RCC 7860 (cell line): Measurements from ENCODE around the gene LYSMD2.

ENCODE experiments used
- DNase-seq: peaks from one replicate; pipeline ENCODE4 v3.0.0-alpha.2; 2015; ENCODE audit warnings: low spot score
- FAIRE-seq: peaks from 2 replicates; lab custom pipeline; 2012; peaks lifted over from hg19 to GRCh38; lab: Jason Lieb, UNC

Gene LYSMD2

DNA sequence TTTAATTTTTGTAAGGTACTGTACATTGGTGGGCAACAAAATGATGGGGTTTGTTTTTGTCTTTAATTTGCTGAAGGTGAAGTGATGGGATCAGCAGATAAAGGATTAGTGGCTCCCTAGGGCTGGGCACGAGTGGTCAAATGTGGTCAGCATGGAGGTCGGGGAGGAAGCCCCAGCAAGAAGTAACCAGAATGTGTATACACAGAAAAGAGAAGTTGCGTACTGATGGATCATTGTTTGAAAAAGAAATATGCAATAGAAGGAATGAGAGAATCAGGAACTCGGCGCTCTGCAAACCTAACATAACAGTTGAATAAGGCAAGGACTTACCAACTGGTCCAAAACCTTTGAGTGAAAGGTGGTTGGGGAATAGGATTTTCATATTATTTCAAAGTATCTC, 15.4 kb upstream of the LYSMD2 start:
- no peak for FAIRE-seq
- no peak for DNase-seq

DNA sequence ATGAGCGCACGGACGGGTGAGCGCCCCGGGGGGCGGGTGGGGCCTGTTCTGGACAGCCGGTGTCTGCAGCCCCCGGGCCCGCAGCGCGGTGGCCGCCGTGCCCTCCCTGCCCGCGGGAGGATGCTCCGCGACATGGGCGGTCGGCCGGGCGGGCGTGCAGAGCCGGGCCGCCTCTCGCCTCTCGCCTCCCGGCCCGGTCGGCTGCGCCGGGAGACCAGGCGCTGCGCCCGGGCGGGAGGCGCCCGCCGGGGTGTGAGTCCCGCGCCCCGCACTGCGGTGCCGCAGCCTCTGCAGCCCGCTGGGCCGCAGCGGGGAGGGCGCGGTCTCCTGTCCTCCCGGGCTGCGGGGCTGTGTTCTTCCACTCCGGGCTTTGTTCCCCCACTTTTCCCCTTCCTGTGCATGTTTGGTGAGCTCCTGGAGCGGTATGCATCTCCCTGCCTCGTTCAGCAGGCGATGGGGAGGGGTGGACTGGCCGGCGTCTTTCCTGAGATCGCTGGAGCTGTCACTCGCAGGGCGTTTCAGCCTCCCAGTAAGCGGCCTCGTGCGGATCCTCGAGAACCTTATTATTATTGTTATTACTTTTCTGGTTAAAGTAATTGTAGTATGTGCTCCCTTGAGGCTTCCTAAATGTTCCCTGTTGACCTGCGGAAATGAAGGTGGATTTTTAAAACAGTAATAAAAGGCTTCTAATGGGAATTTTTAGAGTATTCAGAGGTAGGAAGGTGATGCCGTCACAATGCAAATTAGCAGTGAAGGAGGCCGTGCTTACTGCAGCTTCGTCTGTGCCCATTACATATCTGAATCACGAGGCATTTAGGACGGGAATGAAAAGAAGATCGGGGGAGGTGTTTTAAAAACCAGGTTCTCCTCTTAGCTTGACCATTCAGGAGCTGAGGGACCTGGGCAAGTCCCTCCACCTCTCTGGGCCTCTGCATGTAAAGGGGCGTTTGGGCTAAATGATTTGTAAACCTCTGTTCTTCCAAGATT, 14.5 kb upstream of the LYSMD2 start:
- FAIRE-seq, result no peak
- DNase-seq, result no peak

DNA sequence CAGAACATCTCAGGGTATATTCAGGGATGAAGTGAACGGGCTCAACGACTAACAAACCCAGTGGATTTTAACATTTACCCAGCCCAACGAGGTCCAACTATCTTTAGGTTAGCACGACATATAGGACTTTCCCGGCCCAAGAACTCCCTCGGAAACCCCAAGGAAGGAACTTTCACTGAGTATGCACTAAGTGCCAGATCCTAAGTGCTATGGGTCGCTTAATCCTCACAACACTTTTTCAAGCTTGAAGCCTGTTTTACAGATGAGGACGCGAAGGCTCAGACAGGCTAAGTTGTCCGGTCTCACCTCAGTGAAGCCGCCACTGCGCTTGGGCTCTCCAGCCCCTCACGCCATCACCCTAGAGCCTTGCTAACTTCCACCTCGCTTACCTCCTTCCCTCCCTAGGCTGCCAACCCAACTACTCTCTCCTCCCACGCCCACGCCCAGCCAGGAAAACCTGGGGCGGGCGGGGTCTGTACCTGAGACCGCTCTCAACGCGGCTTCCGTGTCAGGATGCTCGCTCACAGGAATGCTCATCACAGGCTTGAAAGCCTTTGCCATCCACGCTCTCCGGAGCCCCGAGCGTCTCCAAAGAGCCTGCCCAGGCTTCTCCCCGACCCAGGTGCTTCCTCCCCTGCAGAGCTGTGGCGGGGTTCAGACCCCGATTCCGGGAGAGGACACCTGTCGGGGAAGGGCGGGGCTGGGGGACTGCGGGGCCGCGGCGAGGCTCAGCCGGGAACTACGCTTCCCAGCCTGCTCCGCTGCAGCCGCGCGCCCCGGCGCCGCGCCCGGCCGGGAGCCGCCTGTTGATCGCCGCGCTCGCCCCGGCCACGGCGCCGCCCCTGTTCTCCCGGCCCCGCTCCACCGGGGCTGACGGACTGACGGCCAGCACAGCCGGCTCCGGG, 13.6 kb upstream of the LYSMD2 start, which contains the start of gene TMOD2:
Gene TMOD2 (plus strand): TSS at position 806 of the 905 bp plus-strand sequence. CDS start 14,845 bp downstream, outside the sequence.
- no peak for FAIRE-seq
- no peak for DNase-seq

DNA sequence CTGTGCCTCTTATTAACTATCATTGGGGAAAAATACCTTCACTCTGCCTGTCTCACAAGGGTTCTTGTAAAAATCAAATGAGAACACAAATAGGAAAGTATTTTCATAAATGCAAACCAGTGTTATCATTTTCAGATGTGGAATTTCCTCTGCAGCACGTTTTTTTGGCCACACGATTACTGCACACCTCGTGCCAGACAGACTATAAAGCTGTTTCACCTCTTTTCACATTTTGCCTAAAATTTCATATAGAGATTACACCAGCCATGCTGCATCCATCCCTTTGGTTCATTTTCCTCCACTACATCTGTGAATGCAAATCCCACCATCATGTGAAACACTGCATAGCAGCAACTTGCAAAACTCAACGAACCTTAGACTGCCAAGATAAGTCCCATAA, 12.7 kb upstream of the LYSMD2 start:
- FAIRE-seq (no peak), DNase-seq (no peak)

DNA sequence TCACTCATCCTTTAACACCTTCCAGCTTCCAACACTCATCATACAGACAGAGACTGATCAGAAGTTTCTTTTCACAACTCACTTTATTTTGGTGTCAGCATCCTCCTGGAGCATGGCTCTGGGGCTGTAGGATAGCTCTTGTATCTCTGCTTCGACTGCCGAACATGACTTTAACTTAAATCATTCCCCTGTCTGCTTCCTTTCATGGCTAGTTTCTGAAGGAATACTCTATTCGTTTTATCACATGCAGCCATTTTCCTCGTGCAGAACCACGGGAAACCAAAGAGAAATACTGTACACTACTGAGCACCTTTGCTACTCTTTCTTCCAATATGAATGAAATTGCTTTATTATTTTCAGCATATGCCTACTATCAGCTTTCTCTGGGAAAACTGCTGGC, 11.9 kb upstream of the LYSMD2 start:
- no peak for FAIRE-seq
- no peak for DNase-seq

DNA sequence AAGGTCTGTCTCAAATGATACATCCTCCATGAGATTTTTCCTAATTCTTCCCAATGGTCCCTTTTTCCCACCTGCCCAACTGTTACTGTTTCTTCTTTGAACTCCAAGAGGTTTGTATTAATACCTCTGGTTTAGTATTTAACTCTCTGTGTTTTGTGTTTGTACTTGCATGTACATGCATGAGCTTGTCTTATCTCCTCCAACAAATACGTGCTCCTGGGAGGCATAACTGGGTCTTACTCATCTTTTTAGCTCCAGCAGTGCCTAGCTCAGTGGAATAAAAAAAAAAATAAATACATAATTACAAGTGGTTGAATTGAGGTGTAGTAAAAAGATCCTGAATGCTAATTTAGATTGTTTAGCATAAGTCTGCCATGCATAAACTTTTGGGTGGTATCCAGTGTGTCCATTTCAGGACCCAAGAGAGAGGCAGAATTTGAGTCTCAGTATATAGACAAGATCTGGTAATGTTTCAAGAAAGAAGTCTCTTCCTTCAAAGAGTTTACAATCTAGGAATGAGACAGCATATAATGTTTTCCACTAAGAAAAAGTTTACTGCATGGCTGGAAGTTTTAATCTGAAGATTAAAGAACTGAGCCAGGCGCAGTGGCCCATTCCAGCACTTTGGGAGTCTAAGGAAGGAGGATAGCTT, 1.7 kb upstream of the LYSMD2 start:
- FAIRE-seq, result no peak
- no peak for DNase-seq

DNA sequence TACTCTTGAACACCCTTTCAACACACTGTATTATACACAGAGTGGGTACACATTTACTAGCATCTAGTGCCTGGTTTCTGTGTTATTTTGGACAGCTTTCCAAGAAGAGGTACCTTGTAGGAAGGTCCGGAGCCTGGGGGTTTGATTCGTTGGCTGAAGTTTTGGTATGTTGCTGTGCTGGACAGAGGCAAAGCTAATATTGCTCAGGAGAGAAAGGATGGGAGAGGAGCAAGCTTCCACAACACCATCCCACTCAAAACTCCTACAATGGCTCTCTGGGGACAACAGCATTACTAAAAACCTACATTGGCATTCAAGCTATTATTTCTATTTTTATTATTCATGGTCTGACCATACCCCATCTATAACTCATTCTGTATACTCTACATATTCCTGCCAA, 1.1 kb upstream of the LYSMD2 start:
- FAIRE-seq (no peak), DNase-seq (no peak)

DNA sequence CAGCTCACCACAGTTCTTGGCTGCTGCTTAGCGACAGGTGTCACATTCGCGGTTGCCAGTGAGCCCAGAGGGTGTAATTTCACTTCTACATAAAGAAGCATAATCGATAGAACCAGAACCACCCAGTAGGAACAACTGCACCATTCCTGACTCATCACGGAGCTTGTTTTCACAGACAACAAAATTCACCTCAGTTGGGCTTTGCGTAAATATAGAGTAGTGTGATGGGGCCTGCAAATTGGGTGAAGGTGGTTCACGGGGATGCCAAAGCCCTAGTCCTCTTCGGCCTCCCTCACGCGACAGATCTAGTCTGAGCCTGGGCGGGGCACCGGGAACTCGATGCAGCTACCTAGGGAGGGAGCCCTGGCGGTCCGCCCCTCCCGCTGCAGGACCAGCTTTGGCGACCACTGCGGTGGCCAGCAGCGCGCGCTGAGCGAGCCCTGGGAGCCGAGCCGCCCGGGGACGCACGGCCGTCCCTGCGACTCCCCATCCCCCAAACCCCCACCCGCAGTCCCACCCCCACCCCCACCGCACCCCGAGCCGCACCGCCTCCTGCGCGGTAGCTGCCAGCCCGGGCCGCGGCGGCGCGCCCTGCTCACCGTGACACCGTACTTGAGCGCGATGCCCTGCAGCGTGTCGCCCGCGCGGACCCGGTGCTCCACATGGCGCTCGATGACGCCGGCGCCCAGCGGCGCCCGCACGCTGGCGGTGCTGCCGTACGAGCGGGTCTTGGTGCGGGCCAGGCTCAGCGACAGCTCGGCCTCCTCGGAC, 519 bp downstream of the LYSMD2 start:
- FAIRE-seq, result no peak
- DNase-seq, result peak; percentile 10

DNA sequence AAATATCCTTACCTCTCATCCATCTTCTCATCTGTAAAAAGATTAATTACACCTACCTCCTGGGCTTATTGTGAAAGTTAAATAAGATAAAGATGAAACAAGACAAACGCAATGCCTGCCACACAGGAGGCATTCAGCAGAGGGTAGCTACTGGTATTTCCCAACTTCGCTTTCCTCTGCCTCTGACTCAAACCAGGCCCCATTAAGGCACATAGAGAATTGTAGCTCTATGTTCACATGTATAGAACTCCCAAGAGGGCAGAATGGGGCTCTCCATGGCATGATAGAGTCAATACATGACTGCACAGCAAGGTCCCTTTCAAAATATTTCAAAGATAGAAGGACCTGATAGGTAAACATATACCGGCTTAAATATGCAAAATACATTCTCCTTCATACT, 1.4 kb downstream of the LYSMD2 start:
- no peak for FAIRE-seq
- no peak for DNase-seq

DNA sequence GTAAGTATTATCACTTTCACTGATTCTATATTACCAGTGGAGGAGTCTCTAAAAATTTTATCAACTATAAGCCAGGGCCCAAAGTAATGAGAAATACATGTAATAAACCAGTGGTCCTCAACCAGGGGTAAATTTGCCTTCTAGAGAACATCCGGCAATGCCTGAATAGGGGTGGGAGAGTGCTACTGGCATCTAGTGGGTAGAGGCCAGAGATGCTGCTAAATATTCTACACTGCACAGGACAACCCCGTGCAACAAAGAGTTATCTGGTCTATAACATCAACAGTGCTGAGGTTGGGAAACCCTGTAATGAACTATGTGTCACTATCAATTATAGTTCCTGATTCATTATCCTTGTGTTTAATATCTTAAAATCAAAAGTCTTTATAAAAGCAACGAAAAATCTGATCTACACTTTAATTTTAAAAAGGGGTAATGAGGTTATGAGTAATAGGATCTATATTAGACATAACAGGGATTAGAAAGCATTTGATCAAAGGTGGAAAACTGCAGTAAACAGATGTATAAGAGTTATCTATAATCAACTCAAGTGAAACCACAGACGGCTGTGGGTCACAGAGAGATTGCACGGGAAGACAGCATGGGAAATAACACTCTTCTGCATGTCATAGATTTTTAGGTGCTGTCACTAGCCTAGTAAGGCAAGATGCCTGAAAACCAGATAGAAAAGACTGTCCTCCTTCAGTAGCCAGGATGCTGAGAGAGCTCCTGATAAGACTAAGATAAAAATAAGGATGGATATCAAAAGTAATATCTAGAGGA, 2.0 kb downstream of the LYSMD2 start:
- no peak for DNase-seq

DNA sequence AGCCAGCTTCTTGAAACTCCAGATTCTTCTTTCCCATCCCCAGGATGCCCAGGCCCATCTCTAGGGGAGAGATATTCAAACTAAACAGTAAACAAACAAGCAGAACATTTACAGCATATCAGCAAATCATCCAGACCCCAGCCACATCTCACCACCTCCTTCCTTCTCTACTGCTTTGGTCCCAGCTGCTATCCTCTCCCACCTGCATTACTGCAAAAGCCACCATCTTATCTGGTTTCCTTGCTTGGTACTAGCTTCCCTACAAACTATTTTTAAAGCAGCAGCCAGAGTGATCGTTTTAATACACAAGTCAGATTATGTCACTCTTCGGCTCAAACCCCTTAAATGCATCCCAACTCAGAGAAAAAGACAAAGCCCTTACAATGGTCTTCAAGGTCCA, 4.8 kb downstream of the LYSMD2 start:
- FAIRE-seq, result no peak
- no peak for DNase-seq

More for the DNA sequence above, 2.0 kb downstream of the LYSMD2 start:
- no peak for FAIRE-seq

DNA sequence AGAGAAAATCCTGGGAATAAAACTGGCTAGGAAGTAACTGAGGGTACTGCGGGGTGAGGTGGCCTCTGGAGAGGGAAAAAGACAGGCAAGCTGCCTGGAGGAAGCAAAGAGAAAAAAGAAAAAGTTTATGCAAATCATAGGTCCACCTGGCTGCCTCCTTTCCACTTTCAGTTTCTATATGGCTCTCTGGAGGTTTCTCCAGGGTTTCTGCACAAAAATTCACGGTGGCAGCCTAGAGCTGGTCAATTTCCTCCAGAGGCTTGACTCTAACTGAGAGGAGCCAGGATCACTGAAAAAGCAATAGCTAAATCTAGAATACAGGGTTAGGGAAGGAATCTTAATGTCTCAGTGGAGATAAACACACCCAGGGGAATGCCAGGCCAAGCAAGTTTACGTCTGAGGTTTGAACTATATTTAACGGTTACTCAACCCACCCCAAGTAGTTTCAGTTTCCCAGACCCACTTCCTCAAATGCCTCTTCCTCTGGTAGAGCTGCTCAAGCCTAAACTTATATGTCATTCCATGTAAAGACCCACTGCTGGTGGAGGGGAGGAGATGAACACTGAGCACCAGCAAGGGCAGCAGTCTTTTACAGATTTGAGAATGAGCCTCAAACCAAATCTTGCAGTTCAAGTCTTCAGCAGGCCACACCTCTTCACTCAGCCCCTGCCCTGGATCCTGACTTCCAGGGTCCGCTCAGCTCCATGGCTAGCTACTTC, 5.7 kb downstream of the LYSMD2 start:
- DNase-seq (peak; percentile 46), FAIRE-seq (no peak)

DNA sequence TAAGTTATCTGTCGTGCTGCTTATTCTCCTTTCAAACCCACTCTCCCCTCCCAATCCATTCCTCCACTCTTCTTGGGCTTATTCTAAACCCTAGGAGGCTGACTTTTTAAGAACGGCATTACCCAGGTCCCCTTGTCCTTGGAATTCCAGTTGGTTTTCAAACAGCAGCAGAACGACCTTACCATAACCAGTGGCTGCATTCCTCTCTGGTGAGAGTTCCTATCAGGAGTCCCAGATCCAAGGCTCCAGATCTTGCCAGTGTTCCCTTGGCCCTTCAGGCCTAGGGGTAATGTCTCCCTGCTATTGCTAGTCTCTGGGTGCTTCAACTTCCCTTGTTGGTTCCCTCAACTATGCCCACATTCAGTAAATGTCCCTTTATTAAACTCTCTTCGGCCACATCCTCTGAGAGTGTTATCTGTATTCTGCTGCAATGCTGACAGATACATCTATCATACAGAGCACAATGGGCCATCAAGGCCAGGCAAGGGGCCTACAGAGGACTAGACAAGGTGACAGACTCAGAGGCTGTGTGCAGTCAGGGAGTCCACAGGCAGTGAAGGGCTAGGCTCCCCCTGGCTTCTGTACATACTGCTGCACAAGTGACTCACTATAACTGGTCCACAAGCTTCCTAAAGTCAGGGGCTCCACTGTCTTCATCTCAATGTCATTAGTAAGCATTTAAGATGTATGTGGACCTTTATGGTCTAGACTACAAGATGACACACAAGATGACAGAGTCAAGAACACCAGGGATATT, 10.1 kb downstream of the LYSMD2 start:
- DNase-seq (peak; percentile 58), FAIRE-seq (no peak)

DNA sequence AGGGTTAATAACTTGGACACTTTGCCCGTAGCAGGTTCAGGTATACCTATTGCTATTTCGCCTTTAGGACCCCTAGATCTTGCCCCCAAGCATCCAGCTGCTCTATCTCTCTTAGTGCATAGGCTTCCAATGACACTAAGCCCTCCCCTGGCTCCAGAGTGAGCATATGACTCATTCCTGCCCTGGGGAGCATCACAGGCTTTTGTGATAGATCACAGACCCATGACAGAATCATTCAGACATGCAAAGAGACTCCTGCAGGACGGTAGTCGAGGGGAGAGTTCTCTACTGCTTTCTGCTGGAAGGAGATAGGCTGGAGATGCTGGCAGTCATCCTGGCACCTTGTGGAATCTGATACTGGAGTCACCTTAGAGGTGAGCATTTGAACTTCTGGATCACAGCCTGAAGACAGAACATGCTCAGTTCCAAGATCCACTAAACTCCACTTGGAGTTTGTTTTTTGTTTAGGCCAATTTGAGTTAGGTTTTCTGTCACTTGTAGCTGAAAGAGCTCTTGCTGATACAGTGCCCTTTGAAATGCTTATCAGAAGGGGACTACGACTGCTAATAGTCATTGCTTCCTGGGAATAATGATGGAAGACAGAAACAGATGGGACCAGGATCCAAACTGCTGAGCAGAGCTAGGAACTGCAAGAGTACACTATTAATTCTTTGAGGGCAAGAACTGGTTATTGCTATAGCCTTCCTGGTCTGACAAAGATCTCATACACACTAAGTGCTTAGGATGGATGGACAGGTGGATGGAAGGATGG, 11.0 kb downstream of the LYSMD2 start:
- peak; percentile 85 for DNase-seq
- FAIRE-seq, result peak; percentile 84

DNA sequence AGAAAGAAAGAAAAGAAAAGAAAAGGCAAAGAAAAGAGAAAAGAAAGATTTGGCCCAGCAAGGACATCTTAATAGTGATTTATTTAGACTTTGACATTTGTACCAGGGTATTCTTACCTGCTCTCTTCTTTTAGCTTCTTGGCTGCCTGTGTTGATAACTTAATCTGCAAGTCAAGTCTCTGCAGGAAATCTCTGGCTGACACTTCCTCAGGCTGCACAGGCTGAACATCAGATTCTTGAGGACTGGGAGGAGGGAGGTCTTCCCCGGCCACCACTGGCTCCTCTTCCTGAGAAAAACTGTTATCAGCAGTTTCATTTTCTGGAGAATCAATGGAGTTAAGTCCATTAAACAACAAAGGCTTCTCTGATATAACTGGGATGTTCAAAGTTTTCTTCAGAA, 12.8 kb downstream of the LYSMD2 start:
- DNase-seq, result no peak
- FAIRE-seq, result no peak

DNA sequence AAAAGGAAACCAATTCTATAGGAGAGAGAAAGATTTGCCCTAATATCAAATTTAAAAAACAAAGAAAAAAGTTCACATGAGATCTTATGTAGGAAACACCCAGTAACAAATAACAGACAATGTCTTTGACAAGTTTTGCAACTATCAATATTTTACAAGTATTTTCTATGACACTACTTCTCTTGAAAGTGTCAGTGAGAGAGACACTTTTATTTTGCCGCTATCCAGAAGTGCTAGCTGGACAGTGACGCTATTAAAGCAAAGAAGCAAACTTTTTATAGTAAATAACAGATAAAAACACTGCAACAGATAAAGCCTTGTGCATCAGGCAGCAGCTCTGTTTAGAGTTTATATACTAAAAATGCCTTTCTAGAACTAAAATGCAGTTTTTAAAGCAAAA, 13.3 kb downstream of the LYSMD2 start:
- DNase-seq (no peak), FAIRE-seq (no peak)

DNA sequence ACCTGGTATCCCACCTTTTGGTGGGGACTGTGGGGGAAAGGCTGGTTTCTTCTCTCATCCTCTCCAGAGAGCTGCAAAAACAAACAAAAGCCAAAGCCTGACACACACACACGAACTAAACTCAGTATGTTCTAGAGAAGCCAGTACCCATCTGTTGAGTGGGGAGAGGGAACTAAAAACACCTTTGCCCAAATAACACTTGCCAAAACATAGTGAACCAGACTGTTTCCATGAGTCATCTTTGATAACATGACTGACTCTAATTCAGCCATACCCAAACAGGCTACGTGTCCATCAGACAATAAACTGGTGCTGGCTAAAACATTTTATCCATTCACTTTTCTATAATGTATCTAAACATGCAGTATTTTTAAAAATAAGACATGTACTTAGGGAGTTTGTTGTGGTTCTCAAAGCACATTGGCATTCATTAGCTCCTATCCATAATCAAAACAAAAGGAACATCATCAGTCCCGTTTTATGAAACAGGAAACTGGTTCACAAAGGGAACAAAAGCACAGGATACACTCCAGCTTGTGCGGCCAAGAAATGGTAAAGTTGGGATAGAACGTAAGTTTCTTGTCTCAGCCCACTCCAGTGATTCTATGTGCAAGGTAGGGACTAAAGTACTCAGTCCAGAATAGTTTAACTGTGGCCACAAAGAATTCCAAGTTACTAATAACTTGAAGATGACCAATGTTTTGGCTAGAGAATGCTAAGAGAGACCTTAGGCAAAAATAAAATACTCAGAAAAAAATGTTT, 16.1 kb downstream of the LYSMD2 start:
- DNase-seq, result no peak
- no peak for FAIRE-seq
